ENCODE results near the gene PGA5. TPM values are rescaled to one million over a fixed set of nuclear protein-coding genes. Genes with fewer than 3 reads are reported as not detected.

The PGA5 gene
- total RNA-seq, 4 donors from 2014 or later: 0.86 TPM; not detected in 3

- H3K36me3 ChIP-seq: no peaks in the 10 kb centered on the region
- intact Hi-C loops (cut with DNase I): no loop called here
- no peak for DNase-seq (ENCODE audit: extremely low spot score)
These were observed 50.1 kb downstream of the PGA5 start for GRCh38 chr11:61290905-61291690.

DNA sequence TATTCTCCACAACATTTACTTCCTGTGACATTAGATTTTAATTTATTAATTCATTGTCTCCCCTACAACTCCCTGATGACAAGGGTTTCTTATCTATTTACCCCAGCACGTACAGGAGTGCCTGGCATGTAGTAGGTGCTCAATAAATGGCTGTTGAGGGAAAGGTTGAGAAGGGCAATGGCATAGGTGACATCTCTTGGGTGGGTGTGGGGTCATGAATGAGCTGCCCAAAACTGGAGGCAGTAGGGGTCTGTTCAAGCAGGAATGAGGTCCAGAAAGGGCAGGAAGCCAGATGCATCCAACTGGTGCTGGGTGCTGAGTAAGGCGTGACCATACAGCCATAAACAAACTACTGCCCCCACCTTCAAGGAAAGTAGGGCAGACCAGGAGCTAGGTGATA is 51.4 kb downstream of the PGA5 start:
- Histone ChIP-seq H3K9me3 (no peaks in the 10 kb centered on the region), H3K4me1 (peaks cover 24 to 30% (median 28%) of the 10 kb centered on the region in 4 donors), H3K27ac (replicated peaks in 1 of 4) (no peak overlapping the region), H3K36me3 (no peaks in the 10 kb centered on the region), H3K4me3 (no peak overlapping the region), H3K27me3 (peaks cover 0 to 50% (median 7%) of the 10 kb centered on the region in 4 donors)
- intact Hi-C loops (cut with DNase I): no loop called here
- TF ChIP-seq EP300 (IDR thresholded peaks at IDR 0.05) (no peak), POLR2A (IDR thresholded peaks at IDR 0.05; ENCODE audit: low read depth) (no peak)
- no peak for DNase-seq (ENCODE audit: extremely low spot score)
- 94% methylated on average over 2 of the region's 2 CpGs for WGBS

More at GRCh38 chr11:61290905-61291690, 50.1 kb downstream of the PGA5 start:
- Histone ChIP-seq H3K27ac (replicated peaks in 1 of 4) (no peak overlapping the region), H3K27me3 (peaks cover 0 to 50% (median 7%) of the 10 kb centered on the region in 4 donors), H3K4me1 (peaks cover 21 to 26% (median 25%) of the 10 kb centered on the region in 4 donors), H3K4me3 (no peak overlapping the region), H3K9me3 (no peaks in the 10 kb centered on the region)
- TF ChIP-seq CTCF (IDR thresholded peaks at IDR 0.05) (no peak), POLR2A (IDR thresholded peaks at IDR 0.05; ENCODE audit: low read depth) (no peak), POLR2AphosphoS5 (IDR thresholded peaks at IDR 0.05) (no peak), EP300 (IDR thresholded peaks at IDR 0.05) (no peak)
- WGBS: 83% methylated on average over 11 of the region's 12 CpGs

DNA sequence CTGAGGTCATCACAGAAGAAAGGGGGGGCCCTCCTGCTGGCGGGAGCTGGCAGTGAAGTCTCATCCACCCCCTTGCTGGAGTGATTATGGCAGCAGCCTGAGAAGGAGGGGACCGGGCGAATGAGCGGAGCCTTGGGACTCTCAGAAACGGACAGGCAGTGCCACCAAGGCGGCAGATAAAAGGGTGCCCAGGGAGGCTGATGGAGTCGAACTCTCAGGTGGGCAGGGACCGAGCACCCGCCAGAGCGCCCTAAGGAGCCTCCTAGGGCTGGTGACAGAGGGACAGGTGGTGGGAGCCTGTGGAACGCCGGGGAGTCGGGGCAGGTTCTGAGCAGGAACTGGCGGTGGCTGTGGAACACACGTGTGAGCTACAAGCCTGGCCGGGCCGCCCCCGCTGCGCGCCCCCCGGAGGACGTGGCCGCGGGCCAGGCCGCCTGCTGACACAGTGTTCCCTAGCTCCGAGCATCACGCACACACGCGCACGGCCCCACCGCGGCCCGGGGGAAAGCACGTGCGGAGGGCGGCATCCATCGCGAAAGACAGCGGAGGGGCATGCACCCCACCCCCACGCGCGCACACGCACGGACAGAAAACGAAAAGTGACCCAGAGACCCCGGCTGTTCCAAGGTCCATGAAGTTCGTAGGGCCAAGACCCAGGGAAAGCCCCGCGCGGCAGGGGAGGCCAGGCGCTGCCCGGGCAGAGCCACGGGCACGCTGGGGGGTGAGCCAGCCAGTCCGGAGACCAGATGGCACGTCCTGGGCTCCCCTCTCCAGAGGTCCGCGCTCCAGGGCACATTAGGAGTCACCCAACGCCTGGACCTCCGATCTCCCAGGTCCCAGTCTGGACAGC is 53.1 kb downstream of the PGA5 start:
- peak overlapping the region in 1 of 4 donors; percentile 52 for H3K27ac ChIP-seq (replicated peaks in 1 of 4)
- peaks cover 0 to 50% (median 7%) of the 10 kb centered on the region in 4 donors for H3K27me3 ChIP-seq
- intact Hi-C loops (cut with DNase I): no loop called here
- peaks cover 35 to 43% (median 42%) of the 10 kb centered on the region in 4 donors for H3K4me1 ChIP-seq
- H3K9me3 ChIP-seq: no peaks in the 10 kb centered on the region
- H3K4me3 ChIP-seq: peak overlapping the region; percentile 59 to 71 (median 64)
- TF ChIP-seq POLR2AphosphoS5 (IDR thresholded peaks at IDR 0.05) (peak; percentile 31 to 50), POLR2A (IDR thresholded peaks at IDR 0.05; ENCODE audit: low read depth) (no peak)
- DNase-seq (ENCODE audit: extremely low spot score): no peak
- peaks cover 0 to 11% (median 5%) of the 10 kb centered on the region in 4 donors for H3K36me3 ChIP-seq
- WGBS: 3% methylated on average over 21 of the region's 60 CpGs

DNA sequence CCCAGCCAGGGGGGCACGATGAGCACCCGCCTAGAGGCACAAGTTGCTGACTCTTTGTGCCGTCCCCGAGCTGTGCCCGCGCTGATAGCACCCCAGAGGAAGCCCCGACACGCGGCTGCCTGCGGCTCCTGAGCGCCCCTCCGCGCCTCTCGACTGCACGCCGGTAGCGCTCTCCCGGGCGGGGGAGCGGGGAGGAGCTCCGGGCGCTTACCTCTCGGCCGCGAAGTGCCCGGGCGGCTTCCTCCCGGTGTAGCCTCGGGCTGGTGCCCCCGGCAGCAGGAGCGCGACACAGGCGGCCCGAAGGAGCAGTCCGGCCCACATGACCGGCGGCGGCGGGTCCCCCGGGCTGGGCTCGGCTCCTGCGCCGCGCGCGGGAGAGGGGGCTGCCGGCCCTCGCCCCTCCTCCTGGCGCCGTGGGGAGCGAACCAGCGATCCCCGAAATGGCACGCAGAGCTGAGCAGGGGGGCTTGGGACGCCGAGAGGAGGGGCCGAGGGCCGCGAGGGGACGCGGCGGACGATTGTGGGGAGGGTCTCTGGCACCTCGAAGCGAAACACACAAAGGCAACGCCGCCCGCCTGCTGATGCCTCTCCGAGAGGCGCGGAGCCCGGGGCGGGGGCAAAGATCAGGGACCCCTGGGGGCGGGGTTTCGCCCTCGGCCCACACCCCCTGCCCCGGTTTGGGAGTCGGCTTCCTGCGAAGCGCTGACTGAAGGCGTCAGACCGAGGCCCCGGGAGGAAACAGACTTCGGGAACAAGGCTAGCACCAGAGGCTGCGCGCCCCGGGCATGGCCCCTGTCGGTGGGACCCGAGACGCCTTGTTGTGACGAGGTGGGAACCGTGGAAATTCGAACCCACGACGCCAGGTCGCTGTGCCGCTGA is 54.0 kb downstream of the PGA5 start, which contains the start of gene VWCE:
Gene VWCE (minus strand): TSS at position 600 of the 879 bp plus-strand sequence. CDS start 279 bp downstream, at position 321.
- Histone ChIP-seq H3K4me3 (peak within 1 kb of the TSS; percentile 59 to 71 (median 64)), H3K36me3 (peaks cover 3 to 20% (median 13%) of the 10 kb centered on the region in 4 donors), H3K4me1 (peaks cover 35 to 43% (median 42%) of the 10 kb centered on the region in 4 donors), H3K27ac (replicated peaks in 1 of 4) (peak within 1 kb of the TSS in 2 of 4 donors; percentile 28 to 52), H3K27me3 (peaks cover 0 to 50% (median 7%) of the 10 kb centered on the region in 4 donors), H3K9me3 (no peaks in the 10 kb centered on the region)
- intact Hi-C loops (cut with DNase I): no loop called here
- WGBS: 3% methylated on average over 18 of the region's 97 CpGs
- TF ChIP-seq POLR2A (IDR thresholded peaks at IDR 0.05; ENCODE audit: low read depth) (no peak), CTCF (IDR thresholded peaks at IDR 0.05) (no peak), POLR2AphosphoS5 (IDR thresholded peaks at IDR 0.05) (no peak), EP300 (IDR thresholded peaks at IDR 0.05) (no peak)
- DNase-seq (ENCODE audit: extremely low spot score): no peak

DNA sequence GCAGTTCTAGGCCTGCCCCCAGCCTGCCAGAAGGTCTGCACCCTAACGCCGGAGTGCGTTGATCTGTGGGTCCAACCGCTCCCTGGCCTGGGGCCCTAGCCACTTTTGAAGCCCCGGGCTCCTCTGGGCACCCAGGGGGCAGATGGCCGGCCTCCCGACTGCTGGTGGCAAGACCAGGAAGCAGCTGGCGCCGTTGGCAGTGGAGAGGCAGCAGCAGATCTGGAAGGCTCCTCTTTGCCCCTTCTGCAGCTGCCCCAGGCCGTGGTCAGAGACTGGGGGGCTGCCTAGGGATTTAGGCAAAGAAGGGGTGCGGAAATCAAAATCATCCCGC is 54.6 kb downstream of the PGA5 start:
- TF ChIP-seq EP300 (IDR thresholded peaks at IDR 0.05) (no peak), CTCF (IDR thresholded peaks at IDR 0.05) (no peak), POLR2A (IDR thresholded peaks at IDR 0.05; ENCODE audit: low read depth) (no peak), POLR2AphosphoS5 (IDR thresholded peaks at IDR 0.05) (no peak)
- peak overlapping the region; percentile 59 to 71 (median 64) for H3K4me3 ChIP-seq
- no peak for DNase-seq (ENCODE audit: extremely low spot score)
- peaks cover 0 to 50% (median 7%) of the 10 kb centered on the region in 4 donors for H3K27me3 ChIP-seq
- intact Hi-C loops (cut with DNase I): no loop called here
- H3K9me3 ChIP-seq: no peaks in the 10 kb centered on the region
- peaks cover 35 to 43% (median 42%) of the 10 kb centered on the region in 4 donors for H3K4me1 ChIP-seq
- WGBS: 82% methylated on average over 6 of the region's 12 CpGs
- peak overlapping the region in 1 of 4 donors; percentile 28 for H3K27ac ChIP-seq (replicated peaks in 1 of 4)
- peaks cover 9 to 26% (median 19%) of the 10 kb centered on the region in 4 donors for H3K36me3 ChIP-seq

Data from esophagus muscularis mucosa (tissue), 4 donors.